ENCODE measurements around the gene CADM4. TPM values are rescaled to one million over a fixed set of nuclear protein-coding genes. Genes with fewer than 3 reads are reported as not detected.

The CADM4 gene
- total and polyA plus RNA-seq, 4 donors = 0.47 to 4.9 (median 3.3) TPM

- H3K36me3 ChIP-seq (ENCODE audit: control insufficient read depth in 4 of 4, insufficient read depth in 3 of 4, low read depth in 1 of 4, low read length in 3 of 4) = peaks cover 1 to 14% (median 11%) of the 10 kb centered on the region in 4 donors
- 88% methylated on average over 19 of the region's 19 CpGs for whole genome bisulfite sequencing
- TF ChIP-seq TAF1 (conservative IDR thresholded peaks at IDR 0.05) (no peak), EGR1 (IDR thresholded peaks at IDR 0.05; ENCODE audit: low read depth in 2 of 2) (no peak), MAX (IDR thresholded peaks at IDR 0.05) (no peak), FOXA2 (IDR thresholded peaks at IDR 0.05) (no peak), HNF4A (conservative IDR thresholded peaks at IDR 0.05) (no peak), SP1 (IDR thresholded peaks at IDR 0.05) (no peak), GABPA (IDR thresholded peaks at IDR 0.05 in 1 of 2, conservative IDR thresholded peaks at IDR 0.05 in 1 of 2) (no peak), JUND (IDR thresholded peaks at IDR 0.05) (no peak), YY1 (IDR thresholded peaks at IDR 0.05) (no peak), HNF4G (IDR thresholded peaks at IDR 0.05) (no peak), RXRA (IDR thresholded peaks at IDR 0.05) (no peak)
- TF ChIP-seq, protein P1, sequence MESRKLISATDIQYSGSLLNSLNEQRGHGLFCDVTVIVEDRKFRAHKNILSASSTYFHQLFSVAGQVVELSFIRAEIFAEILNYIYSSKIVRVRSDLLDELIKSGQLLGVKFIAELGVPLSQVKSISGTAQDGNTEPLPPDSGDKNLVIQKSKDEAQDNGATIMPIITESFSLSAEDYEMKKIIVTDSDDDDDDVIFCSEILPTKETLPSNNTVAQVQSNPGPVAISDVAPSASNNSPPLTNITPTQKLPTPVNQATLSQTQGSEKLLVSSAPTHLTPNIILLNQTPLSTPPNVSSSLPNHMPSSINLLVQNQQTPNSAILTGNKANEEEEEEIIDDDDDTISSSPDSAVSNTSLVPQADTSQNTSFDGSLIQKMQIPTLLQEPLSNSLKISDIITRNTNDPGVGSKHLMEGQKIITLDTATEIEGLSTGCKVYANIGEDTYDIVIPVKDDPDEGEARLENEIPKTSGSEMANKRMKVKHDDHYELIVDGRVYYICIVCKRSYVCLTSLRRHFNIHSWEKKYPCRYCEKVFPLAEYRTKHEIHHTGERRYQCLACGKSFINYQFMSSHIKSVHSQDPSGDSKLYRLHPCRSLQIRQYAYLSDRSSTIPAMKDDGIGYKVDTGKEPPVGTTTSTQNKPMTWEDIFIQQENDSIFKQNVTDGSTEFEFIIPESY (IDR thresholded peaks at IDR 0.05) = no peak
- TF ChIP-seq, protein P2, sequence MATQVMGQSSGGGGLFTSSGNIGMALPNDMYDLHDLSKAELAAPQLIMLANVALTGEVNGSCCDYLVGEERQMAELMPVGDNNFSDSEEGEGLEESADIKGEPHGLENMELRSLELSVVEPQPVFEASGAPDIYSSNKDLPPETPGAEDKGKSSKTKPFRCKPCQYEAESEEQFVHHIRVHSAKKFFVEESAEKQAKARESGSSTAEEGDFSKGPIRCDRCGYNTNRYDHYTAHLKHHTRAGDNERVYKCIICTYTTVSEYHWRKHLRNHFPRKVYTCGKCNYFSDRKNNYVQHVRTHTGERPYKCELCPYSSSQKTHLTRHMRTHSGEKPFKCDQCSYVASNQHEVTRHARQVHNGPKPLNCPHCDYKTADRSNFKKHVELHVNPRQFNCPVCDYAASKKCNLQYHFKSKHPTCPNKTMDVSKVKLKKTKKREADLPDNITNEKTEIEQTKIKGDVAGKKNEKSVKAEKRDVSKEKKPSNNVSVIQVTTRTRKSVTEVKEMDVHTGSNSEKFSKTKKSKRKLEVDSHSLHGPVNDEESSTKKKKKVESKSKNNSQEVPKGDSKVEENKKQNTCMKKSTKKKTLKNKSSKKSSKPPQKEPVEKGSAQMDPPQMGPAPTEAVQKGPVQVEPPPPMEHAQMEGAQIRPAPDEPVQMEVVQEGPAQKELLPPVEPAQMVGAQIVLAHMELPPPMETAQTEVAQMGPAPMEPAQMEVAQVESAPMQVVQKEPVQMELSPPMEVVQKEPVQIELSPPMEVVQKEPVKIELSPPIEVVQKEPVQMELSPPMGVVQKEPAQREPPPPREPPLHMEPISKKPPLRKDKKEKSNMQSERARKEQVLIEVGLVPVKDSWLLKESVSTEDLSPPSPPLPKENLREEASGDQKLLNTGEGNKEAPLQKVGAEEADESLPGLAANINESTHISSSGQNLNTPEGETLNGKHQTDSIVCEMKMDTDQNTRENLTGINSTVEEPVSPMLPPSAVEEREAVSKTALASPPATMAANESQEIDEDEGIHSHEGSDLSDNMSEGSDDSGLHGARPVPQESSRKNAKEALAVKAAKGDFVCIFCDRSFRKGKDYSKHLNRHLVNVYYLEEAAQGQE (IDR thresholded peaks at IDR 0.05) = no peak
- H3K27me3 ChIP-seq (ENCODE audit: control insufficient read depth in 4 of 4, insufficient read depth in 4 of 4, low read length in 3 of 4) = no peaks in the 10 kb centered on the region
- no peak overlapping the region for H3K27ac ChIP-seq (ENCODE audit: low read depth in 1 of 2, low read length in 2 of 2)
- DNase-seq (ENCODE audit: low spot score) = no peak
- no peaks in the 10 kb centered on the region for H3K9me3 ChIP-seq (ENCODE audit: control insufficient read depth in 4 of 4, low read length in 3 of 4)
- no peak overlapping the region for H3K4me3 ChIP-seq (ENCODE audit: low read depth in 1 of 3, low read length in 3 of 3)
- no peak overlapping the region for H3K9ac ChIP-seq (ENCODE audit: low read depth in 1 of 2, low read length in 2 of 2)
- H3K4me1 ChIP-seq (ENCODE audit: control insufficient read depth in 4 of 4, insufficient read depth in 4 of 4, low read length in 3 of 4) = peaks cover 6 to 40% (median 33%) of the 10 kb centered on the region in 4 donors
Measured at GRCh38 chr19:43598445-43599240, 41.0 kb downstream of the CADM4 start.

DNA sequence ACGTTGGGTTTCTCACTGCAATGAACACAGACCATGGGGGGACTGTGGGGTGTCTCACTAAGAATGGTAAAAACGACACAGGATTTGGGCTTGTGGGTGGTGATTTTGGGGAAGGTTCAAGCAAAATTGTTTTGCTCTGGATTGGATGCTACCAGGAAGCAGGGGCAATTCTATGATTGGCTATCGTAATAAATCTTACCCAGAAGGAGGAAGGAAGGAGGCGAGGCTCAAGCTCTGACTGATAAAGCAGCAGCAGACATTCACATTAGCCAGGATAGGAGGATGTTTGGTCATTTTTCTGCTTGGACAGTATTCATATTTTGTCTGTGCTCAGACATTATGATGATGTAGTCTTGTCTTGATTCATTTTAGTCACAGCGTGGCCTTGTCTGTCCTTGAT, 41.8 kb downstream of the CADM4 start:
- 65% methylated on average over 5 of the region's 5 CpGs for WGBS
- Histone ChIP-seq H3K9ac (ENCODE audit: low read depth in 1 of 2, low read length in 2 of 2) (no peak overlapping the region), H3K27ac (ENCODE audit: low read depth in 1 of 2, low read length in 2 of 2) (no peak overlapping the region), H3K4me3 (ENCODE audit: low read depth in 1 of 3, low read length in 3 of 3) (no peak overlapping the region), H3K27me3 (ENCODE audit: control insufficient read depth in 4 of 4, insufficient read depth in 4 of 4, low read length in 3 of 4) (no peaks in the 10 kb centered on the region), H3K9me3 (ENCODE audit: control insufficient read depth in 4 of 4, low read length in 3 of 4) (no peaks in the 10 kb centered on the region), H3K4me1 (ENCODE audit: control insufficient read depth in 4 of 4, insufficient read depth in 4 of 4, low read length in 3 of 4) (peaks cover 6 to 40% (median 33%) of the 10 kb centered on the region in 4 donors), H3K36me3 (ENCODE audit: control insufficient read depth in 4 of 4, insufficient read depth in 3 of 4, low read depth in 1 of 4, low read length in 3 of 4) (peaks cover 4 to 19% (median 16%) of the 10 kb centered on the region in 4 donors)
- DNase-seq (ENCODE audit: low spot score) = no peak
- TF ChIP-seq GABPA (IDR thresholded peaks at IDR 0.05 in 1 of 2, conservative IDR thresholded peaks at IDR 0.05 in 1 of 2) = no peak
- TF ChIP-seq YY1 (IDR thresholded peaks at IDR 0.05) = no peak
- TF ChIP-seq MAX (IDR thresholded peaks at IDR 0.05) = no peak
- TF ChIP-seq, protein P1 (IDR thresholded peaks at IDR 0.05) = no peak
- no peak for TF ChIP-seq JUND (IDR thresholded peaks at IDR 0.05)
- TF ChIP-seq TAF1 (conservative IDR thresholded peaks at IDR 0.05) = no peak
- no peak for TF ChIP-seq RAD21 (IDR thresholded peaks at IDR 0.05)
- TF ChIP-seq HNF4G (IDR thresholded peaks at IDR 0.05) = no peak
- no peak for TF ChIP-seq RXRA (IDR thresholded peaks at IDR 0.05)
- TF ChIP-seq FOXA2 (IDR thresholded peaks at IDR 0.05) = no peak
- no peak for TF ChIP-seq CTCF (IDR thresholded peaks at IDR 0.05; ENCODE audit: low read depth, low read length, missing input control)
- TF ChIP-seq FOXA1 (IDR thresholded peaks at IDR 0.05) = no peak
- no peak for TF ChIP-seq SP1 (IDR thresholded peaks at IDR 0.05)
- no peak for TF ChIP-seq NR2F2 (IDR thresholded peaks at IDR 0.05)
- TF ChIP-seq ATF3 (IDR thresholded peaks at IDR 0.05) = no peak

Measured in liver (tissue), 9 donors.